ENCODE results near the gene ASPM.

GRCh38 chr1:197150336-197151005 is 4.0 kb upstream of the ASPM start:
- no peak for TF ChIP-seq EZH2 (IDR thresholded peaks at IDR 0.05; ENCODE audit: low read length, missing control alignments)
- TF ChIP-seq CTCF (conservative IDR thresholded peaks at IDR 0.05 in 1 of 2, IDR thresholded peaks at IDR 0.05 in 1 of 2; ENCODE audit: low read depth in 1 of 2, low read length in 2 of 2), result no peak

Measured in fibroblast of lung (primary cell).